CD4-positive, alpha-beta T cell treated with Interleukin-1 beta for 1 hour (primary cell): ENCODE results near the gene AKIRIN1.
"Not testable (repeated sequence)": the region's sequence is repeated elsewhere in the genome, so short reads cannot be mapped to it uniquely, and the experiment has no call there.

Experiments used
- DNase-seq, 2 donors: peaks; one replicate each; pipeline ENCODE4 v3.0.0-alpha.2; 2020 to 2022

AKIRIN1 gene

DNA sequence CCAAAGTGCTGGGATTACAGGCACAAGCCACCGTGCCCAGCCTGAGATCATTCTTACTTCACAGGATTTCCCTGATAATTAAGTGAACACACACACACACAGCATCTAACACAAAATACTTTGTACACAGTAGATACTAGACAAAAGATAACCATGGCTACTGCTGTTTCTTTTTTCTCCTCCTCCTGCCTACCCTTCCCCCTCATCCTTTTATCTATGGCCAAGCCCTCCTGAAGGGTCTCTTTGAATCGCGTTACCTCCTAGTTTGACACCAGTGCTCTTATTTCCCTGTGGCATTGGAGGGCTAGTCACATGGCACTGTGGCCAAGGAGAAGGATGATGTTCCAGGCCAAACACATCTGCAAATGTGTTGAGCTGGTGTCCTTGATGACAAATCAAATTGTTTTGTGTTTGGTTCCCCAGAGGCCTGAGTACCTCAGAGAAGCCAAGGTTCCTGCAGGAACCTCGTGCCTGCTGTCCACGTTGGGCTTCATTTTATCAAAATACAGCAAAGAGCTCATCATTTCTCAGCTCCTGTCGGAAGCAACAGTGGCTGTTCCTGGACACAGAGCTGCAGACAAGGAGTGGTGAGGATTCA lies 55.6 kb downstream of the AKIRIN1 start:
- no peak for DNase-seq

- no peak for DNase-seq
Observed at GRCh38 chr1:39047374-39048229, 56.5 kb downstream of the AKIRIN1 start.

DNA sequence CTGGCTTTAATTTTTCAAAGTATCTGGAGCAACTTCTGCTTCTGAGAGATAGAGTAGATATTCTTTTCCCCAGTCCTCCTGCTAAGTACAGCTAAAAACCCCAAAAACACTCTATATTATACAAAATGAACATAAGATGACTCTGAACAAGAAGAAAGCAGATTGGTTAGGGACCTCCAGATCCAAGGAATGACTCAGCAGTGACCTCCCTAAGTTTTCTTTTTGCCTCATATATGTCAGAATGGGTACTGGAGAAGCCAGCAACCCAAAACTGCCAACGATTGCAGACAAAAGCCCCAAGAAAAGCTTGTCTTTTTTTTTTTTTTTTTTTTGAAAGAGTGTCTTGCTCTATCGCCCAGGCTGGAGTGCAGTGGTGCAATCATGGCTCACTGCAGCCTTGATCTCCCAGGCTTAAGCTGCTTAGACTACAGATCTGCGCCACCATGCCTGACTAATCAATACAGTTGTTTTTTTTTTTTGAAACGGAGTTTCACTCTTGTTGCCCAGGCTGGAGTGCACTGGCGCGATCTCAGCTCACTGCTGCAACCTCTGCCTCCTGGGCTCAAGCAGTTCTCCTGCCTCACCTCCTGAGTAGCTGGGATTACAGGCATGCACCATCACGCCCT lies 57.8 kb downstream of the AKIRIN1 start:
- DNase-seq, result no peak

- DNase-seq, result no peak
Observed at GRCh38 chr1:39050001-39050400, 58.9 kb downstream of the AKIRIN1 start.

GRCh38 chr1:39051193-39051850 lies 60.2 kb downstream of the AKIRIN1 start:
- not testable (repeated sequence) for DNase-seq

DNA sequence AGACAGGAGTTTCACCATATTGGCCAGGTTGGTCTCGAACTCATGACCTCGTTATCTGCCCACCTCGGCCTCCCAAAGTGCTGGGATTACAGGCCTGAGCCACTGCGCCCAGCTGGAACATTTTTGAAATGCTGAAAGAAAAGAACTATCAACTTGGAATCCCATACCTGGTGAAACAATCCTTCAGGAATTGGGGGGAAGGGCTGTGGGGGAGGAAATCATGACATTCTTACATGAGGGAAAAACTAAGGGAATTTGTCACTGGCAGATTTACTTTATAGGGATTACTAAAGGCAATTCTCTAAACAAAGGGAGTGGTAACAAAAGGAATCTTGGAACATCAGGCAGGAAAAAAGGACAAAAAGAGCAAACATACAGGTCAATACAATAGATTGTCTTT lies 60.9 kb downstream of the AKIRIN1 start:
- DNase-seq, result no peak

GRCh38 chr1:39055213-39055710 lies 64.2 kb downstream of the AKIRIN1 start:
- DNase-seq, result not testable (repeated sequence)
